Midbrain (tissue), 1 donor: ENCODE results near the gene RAD9A.

Experiments used
- DNase-seq: peaks from one replicate; lab custom pipeline; 2025; lab: John Stamatoyannopoulos, UW

Gene RAD9A

DNA sequence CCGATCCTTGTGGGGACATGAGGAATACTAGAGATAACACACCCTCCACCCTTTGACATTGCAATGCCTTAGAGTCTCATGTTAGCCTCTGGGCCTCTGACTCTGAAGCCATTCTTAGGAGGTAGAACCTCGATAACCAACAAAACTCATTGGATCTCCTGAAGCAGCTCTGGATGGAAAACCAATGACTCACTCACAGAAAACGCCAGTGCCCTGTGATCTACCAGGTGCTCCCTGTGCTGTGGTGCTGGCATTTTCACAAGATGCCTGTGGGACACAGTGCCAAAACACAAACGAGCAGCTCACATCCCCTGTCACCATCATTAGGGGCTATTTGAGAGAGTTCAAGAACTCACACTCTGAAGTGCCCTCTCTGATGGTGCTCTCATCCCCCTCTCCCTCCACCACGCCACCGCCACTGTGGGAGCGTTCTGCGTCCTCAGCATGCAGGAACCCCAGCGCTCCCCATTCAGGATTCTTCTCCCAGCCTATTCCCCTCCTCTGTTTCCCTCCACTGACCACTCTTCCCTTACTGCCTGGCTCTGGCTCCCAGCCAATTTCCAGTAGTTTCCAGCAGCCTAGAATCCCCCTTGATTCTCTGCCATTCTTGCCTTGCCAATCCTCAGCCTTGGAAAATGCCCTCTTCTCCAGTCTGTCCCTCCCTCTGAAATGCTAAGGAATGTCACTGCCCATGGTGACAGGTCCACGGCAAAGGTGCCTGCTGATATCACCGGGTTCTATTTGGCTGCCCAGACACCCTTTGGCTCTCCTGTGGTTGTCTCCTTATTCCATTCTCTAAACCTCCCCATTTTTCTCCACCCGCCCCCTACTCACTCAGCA, 33.7 kb upstream of the RAD9A start:
- DNase-seq: no peak

DNA sequence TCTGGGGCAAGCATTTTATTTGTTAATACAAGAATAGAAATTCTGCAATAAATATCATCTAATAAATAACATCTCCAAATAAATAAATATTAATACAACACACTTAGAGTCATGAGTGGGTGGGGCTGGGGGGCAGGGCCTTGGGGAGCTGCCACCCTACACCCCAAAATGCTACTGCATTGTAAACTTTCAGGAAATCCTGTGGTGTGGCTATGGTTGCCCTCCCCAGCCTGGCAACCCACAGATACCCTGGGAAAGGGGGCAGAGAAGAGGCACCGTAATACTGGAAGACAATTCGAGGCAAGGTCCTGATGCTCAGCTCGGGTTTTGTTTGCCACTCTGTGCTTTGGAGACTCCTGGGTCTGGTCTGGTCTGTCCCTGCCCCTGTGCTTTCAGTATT, 27.6 kb upstream of the RAD9A start:
- no peak for DNase-seq

DNA sequence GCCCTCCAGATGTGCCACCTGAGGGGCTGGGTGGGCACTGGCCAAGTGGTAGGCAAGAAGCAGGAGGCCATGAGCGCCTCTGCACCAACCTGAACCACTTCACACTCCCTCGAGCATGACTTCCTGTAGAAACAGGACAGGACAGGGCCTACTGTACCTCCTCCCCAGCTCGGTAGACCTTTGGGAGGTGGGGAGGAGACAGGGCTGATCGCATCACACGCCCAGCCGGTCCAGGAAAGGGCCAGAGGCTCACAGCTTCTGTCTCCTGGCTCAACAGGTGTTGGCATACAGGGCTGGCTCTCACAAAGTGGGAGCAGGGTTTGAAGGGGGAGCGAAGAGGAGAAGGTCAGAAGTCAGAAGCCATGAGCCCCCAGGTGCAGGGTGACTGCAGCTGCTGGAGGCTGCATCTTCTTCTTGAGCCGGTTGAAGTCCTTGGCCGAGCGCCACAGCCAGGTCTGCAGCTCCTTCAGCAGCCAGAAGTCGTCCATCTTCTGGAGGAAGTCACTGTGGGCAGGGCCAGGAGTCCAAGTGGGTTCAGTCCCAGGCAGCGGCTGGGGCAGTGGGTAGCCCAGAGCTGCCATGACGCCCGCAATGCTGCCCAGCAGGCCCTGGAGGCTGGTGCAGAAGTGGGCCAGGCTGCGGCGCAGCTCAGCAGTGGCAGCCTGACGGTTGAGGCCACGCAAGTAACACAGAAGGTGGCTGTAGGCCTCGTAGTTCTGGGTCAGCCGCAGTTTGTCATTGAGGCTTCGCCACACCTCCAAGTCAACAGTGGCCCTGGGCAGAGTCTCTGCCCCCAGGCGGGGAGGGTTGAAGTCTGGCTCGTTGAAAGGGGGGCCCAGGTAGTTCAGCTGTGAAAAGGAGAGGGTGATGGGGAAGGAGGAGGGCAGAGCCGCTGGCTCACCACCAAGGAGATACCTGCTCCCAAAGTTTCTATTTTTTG, 26.7 kb upstream of the RAD9A start:
- no peak for DNase-seq

DNA sequence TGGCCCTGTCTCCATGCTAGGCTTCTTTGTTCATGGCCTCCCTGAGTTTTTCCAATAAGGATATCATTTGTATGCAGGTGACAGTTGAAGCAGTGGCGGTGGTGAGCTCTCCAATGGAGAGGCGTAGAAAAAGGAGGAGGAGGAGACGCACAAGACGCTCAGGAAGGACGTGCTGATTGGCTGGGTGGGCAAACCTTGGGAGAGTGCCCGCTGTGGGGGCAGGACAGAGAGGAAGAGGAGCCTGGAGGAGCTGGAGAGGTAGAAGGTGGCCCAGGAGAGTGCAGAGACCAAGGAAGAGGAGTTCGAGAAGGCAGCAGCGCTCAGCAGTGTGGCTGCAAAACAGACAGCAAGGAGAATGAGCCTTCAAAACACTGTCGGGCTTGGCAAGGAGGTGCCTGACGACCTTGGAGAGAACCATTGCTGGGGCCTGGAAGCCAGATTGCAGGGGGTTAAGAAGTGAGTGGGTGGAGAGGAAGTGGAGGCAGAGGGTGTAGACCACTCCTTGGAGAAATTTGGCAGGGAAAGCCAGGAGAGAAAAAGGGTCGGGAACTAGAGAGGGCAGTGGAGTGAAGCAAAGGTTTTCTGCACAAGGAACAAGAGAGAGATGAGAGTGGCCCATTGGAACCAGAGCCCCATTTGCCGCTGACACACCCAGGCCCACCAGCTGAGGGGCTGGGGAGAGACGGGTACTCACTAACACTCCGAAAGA, 25.9 kb upstream of the RAD9A start:
- no peak for DNase-seq

DNA sequence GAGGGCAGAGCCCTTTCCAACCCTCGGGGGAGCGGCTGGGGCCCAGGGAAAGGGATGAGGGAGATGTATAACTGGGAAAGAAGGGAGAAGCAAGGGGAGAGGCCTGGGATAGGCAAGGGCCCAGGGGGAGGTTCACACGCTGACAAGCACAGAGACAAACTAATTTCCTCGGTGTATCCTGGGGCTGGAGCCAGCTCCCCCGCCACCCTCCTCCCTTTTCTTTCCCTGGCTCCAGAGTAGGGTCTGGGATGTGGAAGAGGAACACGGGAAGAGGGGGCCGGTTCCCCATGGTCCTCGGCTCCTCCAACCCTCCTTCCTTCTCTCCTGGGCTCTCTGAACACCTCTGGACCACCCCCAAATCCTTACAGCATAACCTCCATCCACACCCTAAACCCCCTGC, 25.2 kb upstream of the RAD9A start:
- no peak for DNase-seq

DNA sequence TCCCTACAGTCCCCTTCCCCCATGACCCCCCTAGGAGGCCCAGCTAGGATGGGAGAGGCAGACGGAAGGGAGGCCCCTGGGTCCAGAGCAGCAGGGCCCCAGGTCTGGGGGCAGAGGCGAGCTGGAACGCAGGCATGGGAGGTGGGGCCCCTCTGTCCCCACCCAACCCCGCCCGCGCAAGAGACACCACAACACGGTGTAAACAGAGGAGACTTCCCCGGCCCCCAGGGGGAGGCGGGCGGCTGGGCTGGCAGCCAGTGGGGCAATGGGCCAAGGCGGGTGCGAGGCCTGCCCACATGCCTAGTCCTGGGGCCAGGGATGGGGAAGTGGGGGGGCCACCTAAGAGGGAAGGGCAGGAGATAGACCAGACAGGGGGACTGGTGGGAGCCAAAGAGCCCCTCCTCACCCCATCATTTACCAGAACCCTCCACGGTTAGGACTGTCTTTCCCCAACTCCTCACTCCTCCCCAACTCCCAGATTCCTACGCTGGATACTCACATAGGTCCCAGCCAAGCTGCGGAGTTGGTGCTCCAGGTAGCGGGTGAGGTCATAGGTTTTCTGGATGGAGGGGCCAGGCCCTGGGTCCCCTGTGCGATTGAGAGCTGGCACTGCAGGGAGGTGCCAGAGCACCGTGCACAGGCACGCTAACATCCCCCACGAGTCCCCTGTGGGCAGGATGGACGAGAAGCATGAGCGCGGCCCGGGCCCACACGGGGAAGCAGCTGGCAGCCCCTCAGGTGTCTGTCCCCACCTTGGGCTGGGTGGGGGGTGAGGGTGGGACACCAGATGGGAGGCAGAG, 24.6 kb upstream of the RAD9A start:
- no peak for DNase-seq

DNA sequence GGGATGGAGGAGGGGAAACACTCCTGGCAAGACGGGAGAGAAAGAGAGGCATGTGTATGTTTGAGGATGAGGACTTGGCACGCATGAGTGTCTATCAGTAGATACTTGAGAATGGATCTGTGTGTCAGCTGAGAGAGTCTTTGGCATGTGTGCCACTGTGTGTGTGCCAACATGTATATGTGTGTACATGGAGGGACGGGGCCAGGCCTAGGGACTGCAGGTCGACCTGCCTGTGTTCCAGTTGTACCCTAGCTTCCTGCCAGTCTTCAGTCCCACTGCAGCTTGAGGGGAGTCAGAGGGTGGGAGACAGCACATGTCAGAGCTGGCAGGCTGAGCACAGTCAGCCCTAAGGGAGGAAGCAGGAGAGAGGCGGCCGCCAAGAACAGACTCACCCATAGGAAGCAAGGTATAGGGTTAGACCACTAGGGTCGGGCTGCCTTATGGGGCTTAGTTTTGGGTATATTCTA, 24.0 kb upstream of the RAD9A start:
- no peak for DNase-seq

DNA sequence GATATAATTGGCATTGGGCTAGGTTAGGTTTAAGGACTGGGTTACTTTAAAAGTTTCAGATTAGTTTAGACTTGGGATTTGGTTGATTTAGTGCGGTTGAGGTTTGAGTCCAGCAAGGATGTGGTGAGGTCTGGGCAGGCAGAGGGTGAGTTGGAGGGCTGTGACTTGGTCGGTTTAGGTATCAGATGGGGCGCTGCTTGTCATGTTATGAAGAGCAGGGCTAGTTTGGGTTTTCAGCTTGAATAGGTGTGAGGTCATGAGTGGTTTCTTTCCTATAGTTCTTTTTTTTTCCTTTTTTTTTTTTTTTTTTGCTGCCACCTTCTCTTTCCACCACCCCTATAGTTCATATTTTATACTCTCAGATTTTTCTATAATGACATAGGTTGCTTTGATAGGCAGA, 23.2 kb upstream of the RAD9A start:
- no peak for DNase-seq

DNA sequence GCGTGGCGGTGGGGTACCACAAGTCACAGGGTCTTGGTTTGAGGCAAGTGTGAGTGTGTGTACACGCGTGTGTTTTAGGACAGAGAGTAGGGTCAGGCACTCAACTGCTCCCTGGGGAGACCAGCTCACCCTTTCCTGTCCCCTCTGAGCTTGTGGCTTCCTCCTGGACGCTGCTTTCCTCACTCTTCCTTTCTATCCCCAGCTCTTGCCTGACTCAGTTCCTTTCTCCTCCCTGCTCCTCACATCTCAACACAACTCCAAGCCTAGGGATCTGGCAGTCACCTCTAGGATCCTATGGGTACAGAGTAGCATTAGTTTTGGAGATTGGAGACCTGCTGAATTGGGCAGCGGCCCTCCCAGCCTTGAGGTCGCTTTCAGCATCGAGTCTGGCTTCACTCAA, 22.5 kb upstream of the RAD9A start:
- no peak for DNase-seq

DNA sequence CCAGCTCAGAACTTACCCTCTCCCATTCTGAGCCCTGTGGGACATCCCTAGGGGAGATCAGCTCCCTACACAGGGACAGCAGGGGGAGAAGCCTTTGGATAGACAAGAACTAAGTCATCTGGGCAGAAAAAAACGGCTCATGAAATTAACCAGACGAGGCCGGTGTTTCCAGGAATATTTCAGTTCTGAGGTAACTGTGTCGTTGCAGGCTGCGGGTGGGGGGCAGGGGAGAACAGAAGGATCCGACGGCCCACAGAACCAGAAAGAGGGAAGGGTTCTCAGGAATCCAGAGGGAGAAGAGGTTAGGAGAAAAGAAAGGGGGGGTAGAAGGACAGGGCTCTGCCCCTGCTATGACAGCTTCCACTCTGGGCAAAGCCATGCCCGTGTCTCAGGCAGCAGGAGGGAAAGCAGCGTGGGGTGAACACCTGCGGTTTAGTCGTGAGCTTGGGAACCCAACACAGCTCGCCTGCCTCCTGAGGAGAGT, 21.9 kb upstream of the RAD9A start:
- DNase-seq: no peak

DNA sequence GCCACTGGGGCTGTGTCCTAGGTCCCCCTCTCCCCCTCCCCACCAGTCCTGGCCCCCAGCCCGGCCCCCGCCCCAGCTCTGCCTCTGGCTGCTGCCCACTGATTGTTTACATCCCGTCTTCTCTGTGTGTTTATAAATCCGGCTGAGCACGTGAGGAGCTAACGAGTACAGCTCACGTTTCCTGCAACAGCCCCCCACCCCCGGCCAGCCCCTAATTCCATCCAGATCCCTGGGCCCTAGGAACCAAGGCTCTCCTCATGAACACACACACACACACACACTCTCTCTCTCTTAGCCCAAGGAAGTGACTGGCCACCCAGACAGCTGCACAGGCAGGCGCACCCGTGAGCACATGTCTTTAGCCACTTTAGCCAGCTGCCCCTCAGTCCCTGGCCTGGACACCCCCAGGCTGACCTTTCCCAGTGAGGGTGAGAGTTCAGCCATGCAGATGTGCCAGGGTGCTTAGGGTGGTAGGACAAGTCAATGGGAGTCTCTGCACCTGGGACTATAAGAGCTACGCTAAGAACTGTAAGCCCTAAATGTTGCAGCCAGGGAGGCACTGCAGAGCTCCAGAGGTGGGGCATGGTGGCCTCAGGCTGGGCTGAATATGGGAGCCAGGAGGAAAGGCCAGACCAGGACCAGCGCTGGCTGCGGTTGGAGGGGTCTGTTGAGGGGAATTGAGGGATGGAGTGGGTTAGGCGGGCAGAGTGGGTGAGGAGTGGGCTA, 21.3 kb upstream of the RAD9A start:
- no peak for DNase-seq

DNA sequence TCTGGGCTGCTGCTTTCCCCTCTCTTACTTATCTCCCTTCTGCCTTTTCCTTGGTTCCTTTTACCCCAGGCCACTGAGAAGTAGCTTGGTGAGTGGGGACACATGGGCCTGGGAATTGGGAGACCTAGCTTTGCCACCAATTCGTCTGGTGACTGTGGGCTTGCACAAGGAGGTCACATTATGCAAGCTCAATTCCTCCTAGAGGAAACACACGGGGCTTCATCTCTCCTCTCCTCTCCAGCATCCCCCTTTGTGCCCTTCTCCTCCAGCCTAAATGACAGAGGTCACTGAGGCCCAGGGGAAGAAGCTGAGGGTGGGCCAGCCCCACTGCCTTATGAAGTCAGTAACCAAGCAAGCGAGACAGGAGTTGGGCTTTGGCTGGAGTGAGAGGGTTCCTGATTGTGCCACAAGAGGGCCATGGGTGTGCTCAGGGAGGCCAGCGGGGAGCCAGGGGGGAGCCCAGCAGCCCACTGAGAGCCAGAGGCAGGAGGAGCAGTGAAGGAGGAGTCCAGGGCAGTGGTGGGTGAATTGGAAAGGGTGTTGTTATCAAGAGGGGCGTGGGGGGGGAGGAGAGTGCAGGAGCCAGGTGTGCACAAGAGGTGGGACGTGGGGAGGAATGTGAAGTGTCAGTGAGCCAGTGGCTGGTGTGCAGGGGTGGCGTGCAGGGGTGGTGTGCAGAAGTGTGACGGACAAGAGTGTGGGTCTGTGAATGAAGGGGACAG, 20.4 kb upstream of the RAD9A start:
- no peak for DNase-seq

DNA sequence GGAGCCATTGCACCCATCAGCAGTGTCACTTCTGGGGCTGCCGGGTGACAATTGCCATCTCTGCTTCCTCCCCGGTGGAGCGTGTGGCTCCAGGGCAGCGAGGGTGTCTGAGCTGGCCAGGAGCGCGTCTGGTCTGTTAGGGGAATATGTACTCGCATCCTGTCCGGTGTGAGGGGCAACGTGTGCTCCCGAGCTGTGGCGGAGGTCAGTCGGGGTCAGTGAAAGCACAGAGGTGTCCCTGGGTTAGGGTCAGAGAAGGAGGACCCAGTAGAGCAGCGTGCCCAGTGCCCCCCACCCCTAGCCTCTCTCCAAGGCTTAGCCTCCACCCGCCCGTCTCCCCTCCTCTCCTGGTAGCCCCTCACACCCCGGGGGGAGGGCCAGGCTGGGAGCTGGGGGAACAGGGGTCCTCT, 19.9 kb upstream of the RAD9A start:
- no peak for DNase-seq

DNA sequence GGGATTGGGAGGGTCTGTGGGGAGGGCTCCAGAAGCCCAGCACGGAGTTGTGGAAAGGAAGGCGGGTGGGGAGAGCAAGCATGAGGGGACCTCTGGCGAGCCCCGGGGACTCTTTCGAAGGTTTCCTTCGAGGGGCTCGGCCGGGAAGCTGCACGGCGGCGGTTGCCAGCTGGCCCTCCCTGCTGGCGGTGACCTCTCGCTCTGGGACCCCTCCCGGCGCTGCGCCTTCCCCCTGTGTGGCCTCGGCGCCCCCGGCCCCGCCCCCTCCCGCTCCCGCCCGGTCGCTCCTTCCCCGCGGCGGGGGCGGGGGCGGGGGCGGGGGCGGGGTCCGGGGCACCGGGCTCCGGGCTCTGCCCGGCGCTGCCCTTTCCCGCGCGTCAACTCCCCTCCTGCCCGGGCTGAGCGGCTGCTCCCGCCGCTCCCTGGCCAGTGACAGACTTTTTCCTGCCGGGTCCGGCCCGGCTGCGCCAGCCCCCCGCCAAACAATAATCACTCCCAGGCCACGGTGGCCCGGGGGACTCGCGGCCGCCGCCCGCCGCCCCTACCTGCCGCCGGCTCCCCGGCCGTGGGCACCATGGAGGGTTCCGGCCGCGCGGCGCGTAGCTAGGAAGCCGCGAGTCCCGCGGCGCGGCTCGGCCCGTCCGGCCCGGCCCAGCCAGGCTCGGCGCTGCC, 19.3 kb upstream of the RAD9A start:
- DNase-seq: no peak

DNA sequence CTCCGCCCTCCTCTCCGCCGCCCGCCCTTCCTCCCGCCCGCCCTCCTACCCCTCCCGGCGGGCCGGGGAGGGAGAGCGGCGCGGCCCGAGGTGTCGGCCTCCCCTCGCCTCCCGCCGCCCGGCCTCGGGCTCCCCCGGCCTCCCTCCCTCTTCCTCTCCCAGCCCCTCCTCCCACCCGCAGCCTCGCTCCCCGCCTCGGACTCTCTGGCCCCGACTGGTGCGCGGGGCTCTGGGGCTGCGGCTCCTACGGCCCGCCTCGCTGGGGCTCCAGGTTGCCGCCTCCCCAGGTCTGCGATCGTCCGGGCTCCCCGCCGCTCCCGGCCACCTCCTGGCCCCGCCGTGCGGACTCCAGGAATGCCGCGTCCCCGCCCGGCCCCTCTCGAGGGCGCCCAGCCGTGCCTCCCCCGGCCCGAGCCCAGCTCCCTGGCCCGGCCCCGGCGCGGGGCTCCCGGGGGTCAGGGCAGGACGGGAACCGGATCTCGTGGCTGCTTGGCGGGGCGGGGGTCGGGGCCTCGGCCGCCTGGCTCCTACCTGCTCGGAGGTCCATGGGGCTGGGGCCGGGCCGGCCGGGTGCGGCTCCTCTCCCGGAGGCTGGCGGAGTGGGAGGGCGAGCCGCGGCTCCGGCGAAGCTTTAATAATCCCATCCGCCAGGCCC, 18.7 kb upstream of the RAD9A start, which contains the start of gene CLCF1:
CLCF1 (minus strand) TSS at position 606 of the 655 bp plus-strand sequence; CDS start at position 547, 59 bp downstream.
- DNase-seq: peak; percentile 19

DNA sequence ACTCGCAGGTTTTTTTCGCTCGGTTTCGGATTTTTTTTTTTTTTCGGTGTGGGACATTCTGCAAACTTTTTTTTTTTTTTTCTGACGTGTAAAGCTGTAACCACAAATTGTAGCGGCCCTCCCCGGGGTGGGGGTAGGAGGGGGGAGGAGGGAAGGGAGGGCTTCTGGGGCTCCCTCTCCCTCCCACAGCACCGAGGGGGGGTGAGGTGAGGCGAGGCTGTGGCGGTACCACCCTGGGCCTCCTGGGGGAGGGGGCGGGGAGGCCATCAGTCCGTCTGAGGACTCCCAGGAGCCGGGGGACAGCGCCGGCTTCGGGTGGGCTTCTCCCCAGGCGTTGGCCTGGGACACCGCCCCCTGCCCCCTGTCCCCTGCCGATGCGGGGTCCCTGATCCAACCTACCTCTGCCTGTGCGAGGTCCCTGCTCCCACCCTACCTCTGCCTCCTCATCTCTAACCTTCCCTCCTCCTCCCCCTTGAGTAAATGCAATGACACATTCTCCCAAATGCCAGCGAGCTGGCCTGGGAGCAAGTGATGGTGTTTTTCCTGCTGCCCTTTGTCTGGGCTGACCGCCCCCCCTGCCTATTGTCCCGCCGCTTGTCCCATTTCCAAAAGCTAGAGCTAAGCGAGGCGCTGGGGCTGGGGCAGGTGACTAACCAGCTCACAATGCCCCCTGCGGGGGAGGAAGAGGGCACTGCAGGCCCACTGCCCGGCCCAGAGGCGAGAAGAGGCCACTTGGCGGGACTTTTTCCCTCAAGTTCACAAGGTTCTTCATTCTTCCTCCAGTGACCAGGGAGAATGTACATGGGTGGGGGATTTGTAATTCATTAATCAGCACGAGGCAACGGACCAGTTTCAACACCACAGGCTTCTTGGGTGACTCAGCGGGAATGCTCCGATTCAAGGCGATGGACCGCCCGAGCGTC, 17.9 kb upstream of the RAD9A start:
- peak; percentile 29 for DNase-seq

DNA sequence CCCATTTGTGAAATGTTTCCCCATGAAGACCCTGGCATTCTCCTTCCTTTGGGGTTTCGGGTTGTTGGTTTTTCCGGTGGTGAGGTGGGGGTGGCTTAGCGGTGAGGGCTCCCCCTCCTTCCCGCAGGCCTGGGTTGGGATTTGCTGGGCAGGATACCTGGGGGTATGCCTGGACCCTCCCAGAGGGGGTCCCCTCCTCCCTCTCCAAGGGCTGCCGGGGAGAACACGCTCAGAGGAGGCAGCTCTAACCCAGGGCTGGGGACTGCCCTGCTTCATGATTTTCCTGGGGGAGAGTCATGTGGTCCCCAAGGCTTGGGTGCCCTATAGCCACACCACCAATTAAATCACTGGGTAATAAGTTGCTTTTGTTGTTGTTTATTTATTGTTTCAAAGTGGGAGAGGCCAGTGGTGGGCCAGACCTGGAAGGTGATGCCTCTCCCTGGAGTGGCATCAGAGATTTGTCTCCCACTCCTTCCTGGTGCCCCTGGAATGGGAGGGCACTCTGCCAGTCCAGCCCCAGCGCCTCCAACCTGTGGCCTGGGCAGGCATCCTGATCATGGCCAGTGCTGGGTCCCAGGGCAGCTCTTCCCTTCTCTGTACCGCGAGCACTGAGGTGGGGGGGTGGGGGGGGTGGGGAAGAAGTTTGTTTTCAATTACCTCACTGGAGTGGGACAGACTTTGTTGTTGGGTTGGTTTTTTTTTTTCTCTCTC, 17.1 kb upstream of the RAD9A start:
- DNase-seq: no peak
